ENCODE data around the gene SYNE3.

DNA sequence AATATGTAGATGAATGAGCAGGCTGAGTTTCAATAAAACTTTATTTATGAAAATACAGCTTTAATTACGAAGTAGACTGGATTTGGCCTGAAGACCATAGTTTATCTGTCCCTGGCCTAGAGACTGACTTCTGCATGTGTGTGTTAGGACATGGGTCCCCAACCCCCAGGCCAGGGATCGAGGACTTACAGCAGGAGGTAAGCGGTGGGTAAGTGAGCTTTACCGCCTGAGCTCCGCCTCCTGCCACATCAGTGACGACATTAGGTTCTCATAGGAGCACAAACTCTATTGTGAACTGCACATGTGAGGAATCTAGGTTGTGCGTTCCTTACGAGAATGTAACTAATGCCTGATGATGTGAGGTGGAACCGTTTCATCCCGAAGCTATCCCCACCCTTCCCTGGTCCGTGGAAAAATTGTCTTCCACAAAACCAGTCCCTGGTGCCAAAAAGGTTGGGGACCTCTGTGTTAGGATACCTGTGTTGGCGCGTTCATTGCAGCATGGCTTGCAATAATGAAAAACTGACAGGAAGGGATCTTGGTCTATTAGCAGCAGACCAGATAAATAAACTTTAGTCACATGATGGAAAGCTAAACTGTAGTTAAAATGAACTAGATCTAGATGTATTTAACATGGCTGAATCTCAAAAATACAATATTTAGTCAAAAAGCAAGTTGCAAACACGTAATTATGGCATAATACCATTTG is 22.5 kb upstream of the SYNE3 start:
- TF ChIP-seq ZNF274 (IDR thresholded peaks at IDR 0.05; ENCODE audit: low read depth, low read length) (no peak), SUZ12 (IDR thresholded peaks at IDR 0.05; ENCODE audit: extremely low read depth, insufficient read depth, insufficient read length) (no peak)
